Measurements from ENCODE around the gene ANKRD17.
"Not testable (repeated sequence)": the region's sequence is repeated elsewhere in the genome, so short reads cannot be mapped to it uniquely, and the experiment has no call there.

Gene ANKRD17

DNA sequence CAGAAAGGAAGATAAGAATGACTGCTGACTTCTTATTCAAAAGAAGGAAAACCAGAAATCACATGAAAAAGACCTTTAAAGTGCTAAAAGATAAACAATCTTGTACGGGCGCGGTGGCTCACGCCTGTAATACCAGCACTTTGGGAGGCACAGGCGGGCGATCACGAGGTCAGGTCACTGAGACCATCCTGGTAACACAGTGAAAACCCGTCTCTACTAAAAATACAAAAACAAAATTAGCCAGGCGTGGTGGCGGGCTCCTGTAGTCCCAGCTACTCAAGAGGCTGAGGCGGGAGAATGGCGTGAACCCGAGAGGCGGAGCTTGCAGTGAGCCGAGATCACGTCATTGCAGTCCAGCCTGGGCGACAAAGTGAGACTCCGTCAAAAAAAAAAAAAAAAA is 54.6 kb downstream of the ANKRD17 start:
- DNase-seq (ENCODE audit: low read depth in 2 of 2), result not testable (repeated sequence)

DNA sequence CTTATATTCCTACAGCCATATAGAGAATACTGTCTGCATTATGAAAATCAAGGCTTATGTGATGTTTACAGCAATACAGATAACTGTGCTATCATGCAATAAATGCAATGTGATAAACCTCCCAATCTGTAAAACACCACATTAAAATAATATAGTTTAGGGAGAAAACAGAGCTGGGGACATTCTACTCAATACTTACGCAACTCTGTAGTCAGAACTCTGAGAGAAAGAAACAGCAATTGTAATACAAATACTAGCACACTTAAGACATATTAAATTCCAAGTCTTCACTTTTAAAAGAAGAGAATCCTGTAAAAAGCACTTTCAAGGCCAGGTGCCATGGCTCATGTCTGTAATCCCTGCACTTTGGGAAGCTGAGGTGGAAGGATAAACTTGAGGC is 61.4 kb downstream of the ANKRD17 start:
- no peak for DNase-seq (ENCODE audit: low read depth in 2 of 2)

DNA sequence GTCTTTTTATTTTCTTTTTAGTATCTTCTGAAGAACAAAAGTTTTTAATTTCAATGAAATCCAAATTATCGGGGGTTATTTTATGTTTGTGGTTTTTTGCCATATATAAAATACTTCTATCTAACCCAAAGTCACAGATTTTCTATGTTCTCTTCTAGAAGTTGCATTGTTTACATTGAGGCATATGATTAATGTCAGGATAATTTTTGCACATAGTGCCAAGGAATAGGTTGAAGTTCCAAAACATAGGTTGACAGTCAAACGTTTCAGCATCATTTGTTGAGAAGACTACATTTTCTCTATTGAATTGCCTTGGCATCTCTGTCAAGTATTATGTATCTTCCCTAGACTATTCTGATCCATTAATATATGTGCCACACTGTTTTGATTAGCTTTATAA is 64.5 kb downstream of the ANKRD17 start:
- DNase-seq (ENCODE audit: low read depth in 2 of 2), result no peak

DNA sequence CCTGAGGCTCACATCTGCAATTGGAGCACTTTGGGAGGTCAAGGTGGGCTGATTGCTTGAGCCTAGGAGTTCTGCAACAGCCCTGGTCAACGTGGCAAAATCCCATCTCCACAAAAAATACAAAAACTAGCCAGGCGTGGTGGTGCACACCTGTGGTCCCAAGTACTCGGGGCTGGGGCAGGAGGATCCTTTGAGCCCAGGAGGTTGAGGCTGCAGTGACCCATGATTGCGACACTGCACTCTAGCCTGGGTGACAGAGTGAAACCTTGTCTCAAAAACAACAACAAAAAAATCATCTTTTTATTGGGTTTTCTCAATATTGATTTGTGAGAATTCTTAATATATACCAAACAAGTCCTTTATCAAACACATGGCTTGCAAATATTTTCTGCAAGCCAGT is 64.9 kb downstream of the ANKRD17 start:
- DNase-seq (ENCODE audit: low read depth in 2 of 2), result no peak

DNA sequence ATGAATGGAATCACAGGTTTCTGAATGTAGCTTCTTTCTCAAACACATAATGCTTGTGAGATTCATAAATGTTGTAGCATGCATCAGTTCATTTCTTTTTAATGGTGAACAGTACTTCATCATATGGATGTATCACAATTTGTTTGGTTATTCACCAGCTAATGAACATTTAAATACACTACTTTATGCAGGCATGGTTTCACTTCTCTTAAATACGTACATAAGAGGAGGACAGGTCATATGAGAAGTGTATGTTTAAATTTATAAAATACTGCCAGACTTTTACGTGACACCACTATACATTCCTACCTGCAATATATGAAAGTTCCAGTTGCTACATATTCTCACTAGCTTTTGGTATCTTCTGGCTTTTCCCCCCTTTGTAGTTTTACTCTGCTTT is 65.4 kb downstream of the ANKRD17 start:
- DNase-seq (ENCODE audit: low read depth in 2 of 2), result no peak

DNA sequence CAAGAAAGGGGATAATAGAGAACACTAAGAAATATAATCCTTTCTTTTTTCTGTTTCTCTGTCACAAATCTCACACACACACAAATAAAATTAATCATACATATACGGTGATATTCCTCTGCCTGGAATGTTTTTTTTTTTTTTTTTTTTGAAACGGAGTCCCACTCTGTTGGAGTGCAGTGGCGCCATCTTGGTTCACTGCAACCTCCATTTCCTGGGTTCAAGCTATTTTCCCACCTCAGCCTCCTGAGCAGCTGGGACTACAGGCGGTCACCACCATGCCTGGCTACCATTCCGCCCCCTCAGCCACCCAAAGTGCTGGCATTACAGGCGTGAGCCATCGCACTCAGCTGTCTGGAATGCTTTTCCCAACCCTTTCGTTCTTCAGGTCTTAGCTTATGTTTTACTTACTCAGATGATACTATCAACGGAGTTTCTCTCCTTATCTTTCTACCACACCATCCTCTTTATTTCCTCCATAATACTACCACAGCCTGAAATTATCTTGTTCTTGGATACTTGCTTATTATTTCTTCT is 69.3 kb downstream of the ANKRD17 start:
- no peak for DNase-seq (ENCODE audit: low read depth in 2 of 2)

DNA sequence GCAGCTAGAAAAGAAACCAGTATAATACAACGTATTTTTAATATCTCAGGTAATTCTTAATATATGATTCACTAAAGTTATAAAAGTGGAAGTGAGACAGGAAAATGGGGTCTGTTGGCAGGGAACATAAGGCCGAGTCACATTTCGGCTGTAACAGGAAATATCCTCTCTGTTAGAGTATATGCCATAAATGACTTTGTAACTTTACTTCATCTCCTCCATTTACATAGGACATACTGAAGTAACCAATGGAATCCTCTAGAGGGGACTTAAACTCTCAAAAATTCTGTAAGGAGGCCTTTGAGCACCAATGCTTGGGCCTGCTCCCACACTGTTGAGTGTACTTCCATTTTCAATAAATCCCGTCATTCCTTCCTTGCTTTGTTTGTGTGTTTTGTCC is 71.3 kb downstream of the ANKRD17 start:
- no peak for DNase-seq (ENCODE audit: low read depth in 2 of 2)

DNA sequence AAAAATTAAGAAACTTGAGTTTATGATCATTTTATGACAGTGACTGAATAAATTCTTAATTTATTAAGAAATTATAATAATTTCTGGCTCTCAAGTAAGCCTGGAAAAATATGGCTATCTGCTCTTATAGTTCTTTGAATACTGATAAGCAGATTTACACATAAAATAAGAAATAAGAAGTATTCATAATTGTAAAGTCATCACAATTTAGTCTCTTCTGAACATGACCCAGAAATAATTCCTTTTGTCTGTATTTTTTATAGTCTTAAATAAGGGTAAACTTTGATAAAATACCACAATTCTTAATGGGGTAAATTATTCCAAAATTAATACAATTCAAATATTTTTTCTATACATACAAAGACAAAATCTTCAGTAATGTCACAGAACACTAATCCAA is 72.7 kb downstream of the ANKRD17 start:
- DNase-seq (ENCODE audit: low read depth in 2 of 2), result no peak

DNA sequence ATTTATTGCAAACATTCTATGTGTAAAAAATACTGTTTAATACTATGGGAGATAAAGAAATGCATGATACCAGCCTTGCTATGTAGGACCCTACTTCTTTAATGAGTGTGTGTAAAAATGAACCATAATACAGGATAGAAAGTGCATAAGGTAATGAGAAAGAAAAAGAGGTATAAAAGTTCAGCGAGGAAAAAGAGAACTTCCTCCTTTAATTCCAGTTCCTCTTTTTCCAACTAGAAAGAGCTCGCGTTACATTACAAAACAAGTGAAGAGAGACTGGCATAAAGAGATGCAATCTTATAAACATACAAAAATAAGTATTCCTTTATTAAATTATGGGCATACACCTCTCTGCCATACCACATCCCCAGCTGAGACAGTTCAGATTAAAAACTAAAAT is 77.4 kb downstream of the ANKRD17 start:
- DNase-seq (ENCODE audit: low read depth in 2 of 2), result no peak

DNA sequence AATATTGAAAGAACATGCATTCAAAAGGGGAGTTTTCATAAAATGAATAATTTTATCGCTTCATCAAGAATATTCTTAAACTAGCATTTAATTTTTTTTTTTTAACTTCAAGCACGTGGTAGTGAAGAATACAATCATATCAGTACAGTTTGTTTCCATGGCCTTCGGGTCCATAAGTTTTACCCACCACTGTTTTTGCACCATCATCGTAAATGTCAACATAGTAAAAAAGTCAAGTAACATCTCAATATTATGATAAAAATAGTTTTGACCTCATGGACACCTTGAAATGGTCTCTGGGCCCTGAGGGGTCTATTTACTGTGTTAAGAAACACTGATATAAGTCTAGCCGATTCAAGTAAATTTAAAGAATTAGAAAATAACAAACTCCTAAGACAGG is 80.2 kb downstream of the ANKRD17 start:
- no peak for DNase-seq (ENCODE audit: low read depth in 2 of 2)

DNA sequence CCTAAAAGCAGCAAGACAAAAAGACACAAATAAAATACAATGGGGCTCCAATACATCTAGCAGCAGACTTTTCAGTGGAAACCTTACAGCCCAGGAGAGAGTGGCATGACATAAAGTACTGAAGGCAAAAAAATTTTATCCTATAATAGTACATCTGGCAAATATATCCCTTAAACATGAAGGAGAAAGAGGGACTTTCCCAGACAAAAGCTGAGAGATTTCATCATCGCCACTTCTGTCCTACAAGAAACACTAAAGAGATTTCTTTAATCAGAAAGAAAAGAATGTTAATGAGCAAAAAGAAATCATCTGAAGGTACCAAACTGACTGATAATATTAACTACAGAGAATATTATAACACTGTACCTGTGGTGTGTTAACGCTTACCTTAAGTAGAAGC is 86.4 kb downstream of the ANKRD17 start:
- no peak for DNase-seq (ENCODE audit: low read depth in 2 of 2)

DNA sequence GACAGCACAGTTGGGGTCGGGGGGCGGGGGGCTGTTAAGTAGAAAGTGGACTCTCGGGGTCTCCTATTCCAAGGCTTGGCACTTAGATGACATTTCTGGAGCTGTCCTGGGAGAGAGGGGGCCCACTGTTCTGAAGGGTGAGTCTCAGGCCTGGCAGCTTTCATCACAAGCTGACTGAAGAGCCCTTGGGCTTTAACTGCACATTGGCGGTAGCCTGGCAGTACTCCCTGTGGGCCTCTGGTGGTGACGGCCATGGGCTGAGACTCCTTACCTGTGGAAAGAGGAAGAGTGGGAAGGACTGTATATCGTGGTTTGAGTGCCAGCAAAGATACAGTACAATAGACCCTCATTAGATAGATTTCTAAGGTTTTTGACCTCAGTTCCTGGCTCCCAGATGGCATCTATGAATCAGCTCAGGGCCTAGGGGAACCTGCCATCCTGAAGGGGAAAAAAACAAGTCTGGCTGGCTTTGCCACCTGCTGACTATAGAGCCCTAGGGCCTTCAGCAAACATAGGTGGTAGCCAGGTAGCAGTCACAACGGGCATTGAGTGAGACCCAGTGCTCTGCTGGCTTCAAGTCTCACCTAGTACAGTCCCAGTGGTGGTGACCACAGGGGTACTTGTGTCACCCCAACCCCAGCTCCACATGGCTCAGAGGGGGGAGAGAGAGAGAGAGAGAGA is 87.9 kb downstream of the ANKRD17 start:
- no peak for DNase-seq (ENCODE audit: low read depth in 2 of 2)

DNA sequence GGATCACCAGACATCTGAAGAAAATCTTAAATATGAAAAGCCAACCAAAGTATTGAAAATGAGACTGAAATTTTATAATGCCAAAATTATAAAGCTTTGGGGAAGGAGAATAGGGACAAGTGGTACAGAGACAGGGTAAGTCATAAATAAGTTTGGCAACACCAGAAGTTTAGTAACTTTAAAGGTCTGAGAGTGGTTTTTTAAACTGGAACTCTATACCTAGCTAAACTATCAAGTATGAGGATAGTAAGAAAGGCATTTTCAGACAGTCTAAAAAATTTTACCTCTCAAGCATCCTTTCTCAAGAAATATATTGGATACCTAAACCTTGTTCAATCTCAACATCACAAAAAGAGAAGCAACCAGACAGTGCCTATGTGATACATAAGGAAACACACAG is 92.4 kb downstream of the ANKRD17 start:
- no peak for DNase-seq (ENCODE audit: low read depth in 2 of 2)

DNA sequence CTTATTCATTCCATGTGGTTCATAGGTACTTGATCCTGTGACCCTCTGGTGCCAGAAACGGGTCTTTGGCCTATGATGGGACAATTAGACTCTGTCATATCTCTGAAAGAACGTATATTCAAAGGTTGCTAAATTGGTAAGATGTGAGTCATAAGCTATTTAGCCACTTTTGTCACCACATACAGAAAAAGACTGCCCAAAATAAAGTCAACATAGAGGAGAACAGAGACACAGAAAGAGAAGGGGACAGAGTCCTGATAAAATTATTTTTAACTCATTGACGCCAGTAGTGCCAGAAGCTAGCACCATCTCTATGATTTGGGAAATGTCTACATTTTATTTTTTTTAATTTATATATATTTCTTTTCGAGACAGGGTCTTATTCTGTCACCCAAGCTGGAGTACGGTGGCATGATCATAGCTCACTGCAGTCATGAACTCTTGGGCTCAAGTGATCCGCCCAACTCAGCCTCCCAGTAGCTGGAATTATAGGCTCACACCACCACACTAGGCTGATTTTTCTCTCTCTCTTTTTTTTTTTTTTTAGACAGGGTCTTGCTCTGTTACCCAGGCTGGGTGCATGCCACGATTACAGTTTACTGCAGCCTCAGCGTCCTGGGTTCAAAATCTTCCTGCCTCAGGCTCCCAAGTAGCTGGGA is 96.9 kb downstream of the ANKRD17 start:
- DNase-seq (ENCODE audit: low read depth in 2 of 2), result no peak

DNA sequence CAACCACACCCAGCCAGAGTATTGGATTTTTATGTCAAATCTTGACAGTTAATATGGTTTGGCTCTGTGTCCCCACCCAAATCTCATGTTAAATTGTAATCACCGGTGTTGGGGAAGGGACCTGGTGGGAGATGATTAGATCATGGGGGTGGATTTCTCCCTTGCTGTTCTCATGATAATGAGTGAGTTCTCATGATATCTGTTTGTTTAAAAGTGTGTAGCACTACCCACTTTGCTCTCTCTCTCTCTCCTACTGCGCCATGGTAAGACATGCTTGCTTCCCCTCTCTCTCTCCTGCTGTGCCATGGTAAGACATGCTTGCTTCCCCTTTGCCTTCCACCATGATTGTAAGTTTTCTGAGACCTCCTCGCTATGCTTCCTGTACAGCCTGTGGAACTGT is 102.2 kb downstream of the ANKRD17 start:
- no peak for DNase-seq (ENCODE audit: low read depth in 2 of 2)

DNA sequence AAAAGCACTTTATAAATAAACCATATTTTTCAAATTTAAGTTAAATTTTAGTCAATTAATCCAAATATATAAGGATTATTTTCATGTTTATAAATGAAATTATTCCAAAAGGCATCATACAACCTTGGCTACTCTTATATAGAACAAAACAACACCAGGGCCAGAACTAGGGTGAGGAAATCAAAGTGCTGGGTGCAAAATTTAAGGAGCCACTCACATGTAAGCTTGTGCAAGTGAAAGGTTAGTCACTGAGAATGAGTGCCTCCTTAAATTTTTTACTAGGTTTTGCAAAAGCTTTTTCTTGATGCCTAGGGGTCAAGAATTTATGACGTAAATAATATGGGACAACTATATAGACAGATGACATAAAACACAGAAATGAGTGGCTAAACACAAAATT is 105.7 kb downstream of the ANKRD17 start:
- DNase-seq (ENCODE audit: low read depth in 2 of 2), result no peak

DNA sequence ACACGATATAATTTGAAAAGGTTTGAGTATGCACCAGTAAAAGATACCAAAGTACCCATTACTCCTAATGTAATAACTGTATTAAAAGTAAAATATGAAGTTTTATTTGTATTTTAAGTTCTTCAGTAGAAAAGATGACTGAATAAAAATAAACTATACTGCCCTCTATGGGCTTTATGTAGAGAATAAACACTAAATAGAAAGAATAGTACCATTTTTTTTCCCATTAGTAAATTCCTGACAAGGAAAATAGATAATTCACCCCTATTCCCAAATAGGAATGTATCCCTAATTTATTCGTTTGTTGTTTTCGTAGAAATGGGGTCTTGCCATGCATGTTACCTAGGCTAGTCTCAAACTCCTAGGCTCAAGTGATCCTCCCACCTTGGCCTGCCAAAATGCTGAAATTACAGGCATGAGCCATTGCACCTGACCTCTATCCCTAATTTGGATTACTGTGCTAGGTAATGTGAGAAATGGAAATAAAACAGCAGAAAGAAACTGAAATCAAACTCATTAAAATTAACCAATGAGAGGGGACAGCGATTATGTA is 115.5 kb downstream of the ANKRD17 start:
- DNase-seq (ENCODE audit: low read depth in 2 of 2), result no peak

DNA sequence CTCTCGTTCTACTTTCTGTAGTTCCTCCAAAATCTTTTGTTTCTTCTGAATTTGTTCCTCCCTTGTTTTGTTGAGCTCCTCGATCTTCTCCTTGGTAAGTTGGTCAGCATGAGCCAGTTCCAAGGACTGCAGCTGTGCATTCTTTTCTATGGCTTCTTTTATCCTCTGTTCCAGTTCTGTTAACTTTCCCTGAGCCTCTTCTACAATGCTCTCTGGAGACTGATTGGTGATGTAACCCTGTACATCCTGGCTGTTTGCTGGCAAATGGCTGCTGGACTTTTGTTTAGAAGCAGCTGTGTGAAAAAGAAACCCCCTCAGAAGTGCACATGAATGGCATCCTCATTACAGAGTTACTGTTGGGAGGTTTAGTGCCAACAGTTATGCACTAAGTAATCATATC is 118.6 kb downstream of the ANKRD17 start:
- DNase-seq (ENCODE audit: low read depth in 2 of 2), result no peak

DNA sequence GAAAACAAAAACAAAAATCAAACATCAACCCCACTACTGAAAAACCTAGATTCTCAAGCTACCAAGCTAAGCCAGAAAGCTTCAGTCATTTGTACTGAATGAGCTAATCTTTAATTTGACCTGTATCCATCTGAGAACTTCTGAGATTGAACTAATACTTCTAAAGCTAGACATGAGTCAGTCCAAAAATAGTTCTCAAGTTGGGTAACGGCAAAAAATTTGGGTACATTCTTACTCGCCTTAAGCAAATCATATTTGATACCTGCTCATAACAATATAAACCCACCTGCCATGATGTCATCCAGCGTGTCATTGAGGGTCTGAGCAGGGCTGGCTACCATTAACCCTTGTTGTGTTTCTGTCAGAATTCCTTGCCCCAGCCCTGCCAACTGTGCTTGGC is 119.4 kb downstream of the ANKRD17 start:
- DNase-seq (ENCODE audit: low read depth in 2 of 2), result no peak

DNA sequence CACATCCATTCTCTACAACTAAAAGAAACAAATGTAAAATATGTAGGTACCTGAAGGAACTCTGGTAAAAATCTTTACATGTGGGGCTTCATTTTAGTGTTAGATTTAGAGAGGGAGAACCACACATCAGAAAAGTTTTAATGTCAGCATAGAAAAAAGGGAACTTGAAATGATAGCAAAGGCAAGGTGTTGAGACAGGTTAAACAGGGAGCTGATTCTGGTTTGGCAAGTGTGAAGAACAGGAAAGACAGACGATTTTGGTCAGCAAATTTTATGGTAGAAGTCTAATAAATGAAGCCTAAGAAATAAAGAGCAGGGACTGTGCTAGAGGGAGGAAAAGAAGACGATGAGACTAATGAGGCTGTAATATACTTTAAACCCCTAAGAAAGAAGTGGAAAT is 121.5 kb downstream of the ANKRD17 start:
- no peak for DNase-seq (ENCODE audit: low read depth in 2 of 2)

DNA sequence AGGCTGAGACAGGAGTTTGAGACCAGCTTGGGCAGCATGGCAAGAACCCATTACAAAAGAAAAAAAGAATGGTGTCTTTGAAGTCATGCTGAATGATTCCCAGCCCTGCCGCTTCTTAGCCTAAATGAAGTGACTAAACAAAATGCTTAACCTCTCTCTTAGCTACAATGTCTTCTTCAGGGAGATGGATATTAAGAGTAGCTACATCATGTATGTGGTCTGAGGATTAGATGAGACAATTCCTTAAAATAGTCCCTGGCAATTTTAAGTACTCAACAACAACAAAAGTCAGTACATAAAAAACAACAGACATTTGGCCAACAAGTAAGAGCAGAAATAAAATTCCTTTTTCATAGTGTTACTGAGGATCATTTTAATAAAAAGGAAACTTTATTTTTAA is 124.8 kb downstream of the ANKRD17 start:
- DNase-seq (ENCODE audit: low read depth in 2 of 2), result no peak

DNA sequence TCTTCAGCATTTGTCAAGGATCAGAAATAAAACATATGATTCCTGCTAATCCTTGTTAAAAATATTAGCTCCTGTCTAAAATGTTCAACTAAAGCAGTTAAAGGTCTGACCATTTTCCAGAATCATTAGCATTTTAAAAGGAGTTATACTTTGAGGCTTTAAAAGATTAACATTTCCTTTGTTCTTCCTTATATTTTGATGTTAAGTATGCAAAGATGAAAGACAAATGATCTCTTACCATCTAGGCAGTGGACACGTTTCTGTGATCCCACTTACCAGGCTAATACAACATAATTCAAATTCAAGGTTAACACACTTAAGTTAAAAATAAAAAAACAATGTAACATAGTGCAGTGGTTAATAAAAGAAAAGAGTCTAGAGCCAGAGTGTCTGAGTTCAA is 127.3 kb downstream of the ANKRD17 start:
- no peak for DNase-seq (ENCODE audit: low read depth in 2 of 2)

DNA sequence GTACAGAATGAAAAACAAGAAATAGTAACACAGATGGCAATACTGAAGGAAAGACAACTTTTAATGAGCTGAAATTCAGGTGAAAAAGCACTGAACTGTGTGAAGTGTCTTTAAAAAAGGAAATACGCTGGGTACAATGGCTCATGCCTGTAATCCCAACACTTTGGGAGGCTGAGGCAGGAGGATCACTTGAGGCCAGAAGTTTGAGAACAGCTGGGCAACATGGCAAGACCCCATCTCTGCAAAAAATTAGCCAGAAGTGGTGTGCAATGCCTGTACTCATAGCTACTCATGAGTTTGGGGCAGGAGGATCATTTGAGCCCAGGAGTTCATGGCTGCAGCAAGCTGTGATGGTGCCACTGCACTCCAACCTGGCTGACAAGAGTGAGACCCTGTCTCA is 129.3 kb downstream of the ANKRD17 start:
- no peak for DNase-seq (ENCODE audit: low read depth in 2 of 2)

Data from stimulated activated CD8-positive, alpha-beta memory T cell treated with anti-CD3 and anti-CD28 coated beads, Interleukin-15, amount 100 ng/mL, for 4 hours (primary cell).